GM15510 (cell line): ENCODE results near the gene PRDM11.

ENCODE experiments used
- POLR2A ChIP-seq: IDR thresholded peaks from 3 replicates; pipeline ENCODE4 v1.6.1; 2011; ENCODE audit warnings: borderline replicate concordance; ENCODE audit not compliant: insufficient read length; ENCODE audit errors: extremely low read depth

Gene PRDM11

GRCh38 chr11:45233121-45233803 is 86.8 kb downstream of the PRDM11 start:
- TF ChIP-seq POLR2A = no peak

- TF ChIP-seq POLR2A = no peak
Observed at GRCh38 chr11:45233804-45234170, 87.3 kb downstream of the PRDM11 start.

GRCh38 chr11:45234306-45235006 is 88.0 kb downstream of the PRDM11 start:
- no peak for TF ChIP-seq POLR2A

- no peak for TF ChIP-seq POLR2A
Observed at GRCh38 chr11:45237711-45238315, 91.4 kb downstream of the PRDM11 start.

GRCh38 chr11:45238724-45239123 is 92.3 kb downstream of the PRDM11 start:
- TF ChIP-seq POLR2A = no peak

- TF ChIP-seq POLR2A = no peak
Observed at GRCh38 chr11:45239733-45240132, 93.3 kb downstream of the PRDM11 start.

- no peak for TF ChIP-seq POLR2A
Observed at GRCh38 chr11:45243967-45244366, 97.5 kb downstream of the PRDM11 start.

GRCh38 chr11:45245218-45246045 is 99.0 kb downstream of the PRDM11 start:
- TF ChIP-seq POLR2A = no peak

GRCh38 chr11:45246241-45246640 is 99.8 kb downstream of the PRDM11 start:
- TF ChIP-seq POLR2A = no peak

- TF ChIP-seq POLR2A = no peak
Observed at GRCh38 chr11:45247433-45247832, 101.0 kb downstream of the PRDM11 start.

GRCh38 chr11:45248501-45249011 is 102.1 kb downstream of the PRDM11 start:
- TF ChIP-seq POLR2A = no peak

GRCh38 chr11:45250035-45250718 is 103.7 kb downstream of the PRDM11 start:
- no peak for TF ChIP-seq POLR2A

GRCh38 chr11:45252134-45252856 is 105.9 kb downstream of the PRDM11 start:
- TF ChIP-seq POLR2A = no peak

- TF ChIP-seq POLR2A = no peak
Observed at GRCh38 chr11:45252877-45253276, 106.4 kb downstream of the PRDM11 start.
